Measurements from ENCODE around the gene EIF5. TPM values are rescaled to one million over a fixed set of nuclear protein-coding genes. Genes with fewer than 3 reads are reported as not detected.

EIF5 gene
- total RNA-seq, 1 donor from 2014 or later: 214 TPM

- Mint-ChIP-seq H3K9me3 (ENCODE audit: unreplicated experiment) (no peaks in the 10 kb centered on the region), H3K4me3 (ENCODE audit: unreplicated experiment) (no peak overlapping the region), H3K36me3 (ENCODE audit: unreplicated experiment) (no peaks in the 10 kb centered on the region), H3K4me1 (ENCODE audit: unreplicated experiment) (peaks cover 8% of the 10 kb centered on the region), H3K27me3 (ENCODE audit: unreplicated experiment) (peaks cover 8% of the 10 kb centered on the region), H3K27ac (ENCODE audit: unreplicated experiment) (no peak overlapping the region)
- TF ChIP-seq CTCF (IDR thresholded peaks at IDR 0.05): no peak
- DNase-seq (ENCODE audit: extremely low spot score, unreplicated experiment): no peak
Observed at GRCh38 chr14:103301512-103302354, 32.3 kb upstream of the EIF5 start.

GRCh38 chr14:103302966-103303365 lies 31.1 kb upstream of the EIF5 start:
- Mint-ChIP-seq H3K4me3 (ENCODE audit: unreplicated experiment) (no peak overlapping the region), H3K9me3 (ENCODE audit: unreplicated experiment) (no peaks in the 10 kb centered on the region), H3K4me1 (ENCODE audit: unreplicated experiment) (peaks cover 8% of the 10 kb centered on the region), H3K27me3 (ENCODE audit: unreplicated experiment) (peaks cover 12% of the 10 kb centered on the region), H3K27ac (ENCODE audit: unreplicated experiment) (no peak overlapping the region), H3K36me3 (ENCODE audit: unreplicated experiment) (no peaks in the 10 kb centered on the region)
- DNase-seq (ENCODE audit: extremely low spot score, unreplicated experiment): no peak
- no peak for TF ChIP-seq CTCF (IDR thresholded peaks at IDR 0.05)

GRCh38 chr14:103304706-103305105 lies 29.3 kb upstream of the EIF5 start:
- no peaks in the 10 kb centered on the region for H3K36me3 Mint-ChIP-seq (ENCODE audit: unreplicated experiment)
- H3K4me3 Mint-ChIP-seq (ENCODE audit: unreplicated experiment): no peak overlapping the region
- TF ChIP-seq CTCF (IDR thresholded peaks at IDR 0.05): no peak
- H3K9me3 Mint-ChIP-seq (ENCODE audit: unreplicated experiment): no peaks in the 10 kb centered on the region
- H3K27me3 Mint-ChIP-seq (ENCODE audit: unreplicated experiment): peaks cover 17% of the 10 kb centered on the region
- H3K27ac Mint-ChIP-seq (ENCODE audit: unreplicated experiment): no peak overlapping the region
- peaks cover 8% of the 10 kb centered on the region for H3K4me1 Mint-ChIP-seq (ENCODE audit: unreplicated experiment)
- DNase-seq (ENCODE audit: extremely low spot score, unreplicated experiment): no peak

GRCh38 chr14:103308717-103309616 lies 25.1 kb upstream of the EIF5 start:
- DNase-seq (ENCODE audit: extremely low spot score, unreplicated experiment): no peak
- H3K9me3 Mint-ChIP-seq (ENCODE audit: unreplicated experiment): no peaks in the 10 kb centered on the region
- H3K27me3 Mint-ChIP-seq (ENCODE audit: unreplicated experiment): peaks cover 20% of the 10 kb centered on the region
- no peaks in the 10 kb centered on the region for H3K36me3 Mint-ChIP-seq (ENCODE audit: unreplicated experiment)
- no peaks in the 10 kb centered on the region for H3K4me1 Mint-ChIP-seq (ENCODE audit: unreplicated experiment)
- no peak for TF ChIP-seq CTCF (IDR thresholded peaks at IDR 0.05)
- H3K4me3 Mint-ChIP-seq (ENCODE audit: unreplicated experiment): no peak overlapping the region
- H3K27ac Mint-ChIP-seq (ENCODE audit: unreplicated experiment): no peak overlapping the region

Measured in osteocyte (in vitro differentiated cells).